GM18858 (cell line): ENCODE data around the gene CRACDL.
"Not testable (repeated sequence)": the region's sequence is repeated elsewhere in the genome, so short reads cannot be mapped to it uniquely, and the experiment has no call there.

Source experiments
- ATAC-seq: cut with Tn5 transposase; IDR thresholded peaks from one replicate; pipeline ENCODE4 v1.9.1; 2021; ENCODE audit not compliant: unreplicated experiment

The CRACDL gene

GRCh38 chr2:98891591-98891990 is 44.4 kb downstream of the CRACDL start:
- no peak for ATAC-seq

GRCh38 chr2:98886066-98886554 is 49.9 kb downstream of the CRACDL start:
- no peak for ATAC-seq

- no peak for ATAC-seq
These were observed 51.4 kb downstream of the CRACDL start for GRCh38 chr2:98884658-98885057.

- no peak for ATAC-seq
These were observed 52.2 kb downstream of the CRACDL start for GRCh38 chr2:98883780-98884211.

GRCh38 chr2:98882971-98883779 is 52.9 kb downstream of the CRACDL start:
- no peak for ATAC-seq

- ATAC-seq, result no peak
These were observed 53.7 kb downstream of the CRACDL start for GRCh38 chr2:98882368-98882767.

- no peak for ATAC-seq
These were observed 54.8 kb downstream of the CRACDL start for GRCh38 chr2:98881153-98881650.

- no peak for ATAC-seq
These were observed 55.5 kb downstream of the CRACDL start for GRCh38 chr2:98880266-98881152.

GRCh38 chr2:98877658-98878057 is 58.4 kb downstream of the CRACDL start:
- not testable (repeated sequence) for ATAC-seq

- no peak for ATAC-seq
These were observed 59.3 kb downstream of the CRACDL start for GRCh38 chr2:98876741-98877140.

GRCh38 chr2:98875746-98876145 is 60.3 kb downstream of the CRACDL start:
- ATAC-seq, result no peak

- ATAC-seq, result no peak
These were observed 60.8 kb downstream of the CRACDL start for GRCh38 chr2:98875081-98875728.

- no peak for ATAC-seq
These were observed 61.8 kb downstream of the CRACDL start for GRCh38 chr2:98874186-98874689.

GRCh38 chr2:98872526-98872925 is 63.5 kb downstream of the CRACDL start:
- ATAC-seq, result no peak

GRCh38 chr2:98871506-98871905 is 64.5 kb downstream of the CRACDL start:
- ATAC-seq, result no peak

- no peak for ATAC-seq
These were observed 65.4 kb downstream of the CRACDL start for GRCh38 chr2:98870516-98871158.

- ATAC-seq, result no peak
These were observed 66.2 kb downstream of the CRACDL start for GRCh38 chr2:98869870-98870269.

GRCh38 chr2:98869272-98869641 is 66.8 kb downstream of the CRACDL start:
- ATAC-seq, result no peak

GRCh38 chr2:98868548-98869271 is 67.3 kb downstream of the CRACDL start:
- no peak for ATAC-seq
